ENCODE results near the gene CTTNBP2.

CTTNBP2 gene

GRCh38 chr7:117835016-117835664 is 38.1 kb downstream of the CTTNBP2 start:
- H3K4me3 ChIP-seq = no peak overlapping the region

GRCh38 chr7:117830422-117830954 is 42.8 kb downstream of the CTTNBP2 start:
- Histone ChIP-seq H3K4me1 (peaks cover 0 to 29% (median 7%) of the 10 kb centered on the region in 10 experiments; a peak in 12 of 20 replicates), H3K27ac (no peak overlapping the region; a peak in 1 of 22 replicates), H3K4me3 (no peak overlapping the region), H3K36me3 (no peaks in the 10 kb centered on the region), H3K9me3 (replicated peaks in 1 of 11) (no peaks in the 10 kb centered on the region), H3K9ac (no peak overlapping the region), H4K20me1 (no peaks in the 10 kb centered on the region), H3K27me3 (no peaks in the 10 kb centered on the region), H3K4me2 (peak overlapping the region in 3 of 11 experiments; percentile 3 to 65 (median 60); a peak in 5 of 22 replicates)
- no peak for TF ChIP-seq Cebpa-rat (IDR thresholded peaks at IDR 0.05)

More at GRCh38 chr7:117835016-117835664, 38.1 kb downstream of the CTTNBP2 start:
- H3K4me2 ChIP-seq = peak overlapping the region in 6 of 11 experiments; percentile 9 to 38 (median 14); a peak in 7 of 22 replicates
- no peak overlapping the region for H3K9ac ChIP-seq
- H3K9me3 ChIP-seq (replicated peaks in 1 of 11) = 0 out of 22 replicates have a peak, but pooled peaks cover 0 to 5% (median 0%) of the 10 kb centered on the region in 11 experiments
- peaks cover 6 to 35% (median 11%) of the 10 kb centered on the region in 10 experiments; a peak in 17 of 20 replicates for H3K4me1 ChIP-seq
- H3K27ac ChIP-seq = peak overlapping the region in 2 of 11 experiments; percentile 7 to 8; a peak in 2 of 22 replicates
- no peaks in the 10 kb centered on the region for H3K27me3 ChIP-seq
- H4K20me1 ChIP-seq = no peaks in the 10 kb centered on the region
- TF ChIP-seq Cebpa-rat (IDR thresholded peaks at IDR 0.05) = no peak
- H3K36me3 ChIP-seq = no peaks in the 10 kb centered on the region

GRCh38 chr7:117829450-117830117 is 43.7 kb downstream of the CTTNBP2 start:
- no peaks in the 10 kb centered on the region for H3K27me3 ChIP-seq
- TF ChIP-seq Cebpa-rat (IDR thresholded peaks at IDR 0.05) = no peak
- H4K20me1 ChIP-seq = no peaks in the 10 kb centered on the region
- no peak overlapping the region for H3K27ac ChIP-seq
- H3K4me2 ChIP-seq = no peak overlapping the region
- no peak overlapping the region for H3K4me3 ChIP-seq
- peaks cover 0 to 20% (median 0%) of the 10 kb centered on the region in 10 experiments; a peak in 4 of 20 replicates for H3K4me1 ChIP-seq
- no peak overlapping the region for H3K9ac ChIP-seq
- H3K36me3 ChIP-seq = no peaks in the 10 kb centered on the region
- H3K9me3 ChIP-seq (replicated peaks in 1 of 11) = no peaks in the 10 kb centered on the region

GRCh38 chr7:117828825-117829224 is 44.4 kb downstream of the CTTNBP2 start:
- Histone ChIP-seq H3K9me3 (replicated peaks in 1 of 11) (no peaks in the 10 kb centered on the region), H3K9ac (no peak overlapping the region), H4K20me1 (no peaks in the 10 kb centered on the region), H3K27me3 (no peaks in the 10 kb centered on the region), H3K4me3 (no peak overlapping the region), H3K27ac (no peak overlapping the region), H3K36me3 (no peaks in the 10 kb centered on the region), H3K4me1 (peaks cover 0 to 20% (median 0%) of the 10 kb centered on the region in 10 experiments; a peak in 4 of 20 replicates), H3K4me2 (peak overlapping the region in 1 of 11 experiments; percentile 1; a peak in 1 of 22 replicates)
- no peak for TF ChIP-seq Cebpa-rat (IDR thresholded peaks at IDR 0.05)

- no peaks in the 10 kb centered on the region for H3K27me3 ChIP-seq
- H3K4me2 ChIP-seq = peak overlapping the region in 1 of 11 experiments; percentile 14; a peak in 1 of 22 replicates
- no peak overlapping the region for H3K4me3 ChIP-seq
- H3K9me3 ChIP-seq (replicated peaks in 1 of 11) = no peaks in the 10 kb centered on the region
- H3K36me3 ChIP-seq = no peaks in the 10 kb centered on the region
- no peak for TF ChIP-seq Cebpa-rat (IDR thresholded peaks at IDR 0.05)
- H3K4me1 ChIP-seq = peaks cover 0 to 20% (median 0%) of the 10 kb centered on the region in 10 experiments; a peak in 4 of 20 replicates
- H3K27ac ChIP-seq = no peak overlapping the region
- no peak overlapping the region for H3K9ac ChIP-seq
- no peaks in the 10 kb centered on the region for H4K20me1 ChIP-seq
Observed at GRCh38 chr7:117827862-117828261, 45.4 kb downstream of the CTTNBP2 start.

GRCh38 chr7:117825132-117825531 is 48.1 kb downstream of the CTTNBP2 start:
- Histone ChIP-seq H3K9ac (no peak overlapping the region), H3K4me3 (no peak overlapping the region), H3K27me3 (no peaks in the 10 kb centered on the region), H3K4me2 (no peak overlapping the region), H3K9me3 (replicated peaks in 1 of 11) (no peaks in the 10 kb centered on the region), H3K36me3 (no peaks in the 10 kb centered on the region), H4K20me1 (no peaks in the 10 kb centered on the region), H3K4me1 (peaks cover 0 to 5% (median 0%) of the 10 kb centered on the region in 10 experiments; a peak in 4 of 20 replicates), H3K27ac (no peak overlapping the region)
- no peak for TF ChIP-seq Cebpa-rat (IDR thresholded peaks at IDR 0.05)

- Histone ChIP-seq H3K36me3 (no peaks in the 10 kb centered on the region), H3K27me3 (no peaks in the 10 kb centered on the region), H3K4me2 (no peak overlapping the region), H3K4me1 (peaks cover 0 to under 1% (median 0%) of the 10 kb centered on the region in 10 experiments; a peak in 1 of 20 replicates), H3K9me3 (replicated peaks in 1 of 11) (no peaks in the 10 kb centered on the region), H3K27ac (no peak overlapping the region), H3K4me3 (no peak overlapping the region), H4K20me1 (no peaks in the 10 kb centered on the region), H3K9ac (no peak overlapping the region)
- no peak for TF ChIP-seq Cebpa-rat (IDR thresholded peaks at IDR 0.05)
Observed at GRCh38 chr7:117824592-117824991, 48.6 kb downstream of the CTTNBP2 start.

GRCh38 chr7:117819558-117819957 is 53.7 kb downstream of the CTTNBP2 start:
- H3K36me3 ChIP-seq = no peaks in the 10 kb centered on the region
- H3K9ac ChIP-seq = no peak overlapping the region
- no peak overlapping the region for H3K4me2 ChIP-seq
- no peaks in the 10 kb centered on the region for H3K9me3 ChIP-seq (replicated peaks in 1 of 11)
- H3K27me3 ChIP-seq = no peaks in the 10 kb centered on the region
- no peak overlapping the region for H3K4me3 ChIP-seq
- H4K20me1 ChIP-seq = no peaks in the 10 kb centered on the region
- H3K27ac ChIP-seq = no peak overlapping the region
- H3K4me1 ChIP-seq = peaks cover 0 to 22% (median 0%) of the 10 kb centered on the region in 10 experiments; a peak in 6 of 20 replicates
- no peak for TF ChIP-seq Cebpa-rat (IDR thresholded peaks at IDR 0.05)

- Histone ChIP-seq H3K4me3 (no peak overlapping the region), H3K4me2 (no peak overlapping the region), H3K4me1 (peaks cover 0 to 22% (median 0%) of the 10 kb centered on the region in 10 experiments; a peak in 6 of 20 replicates), H3K27ac (no peak overlapping the region), H3K27me3 (no peaks in the 10 kb centered on the region), H4K20me1 (no peaks in the 10 kb centered on the region), H3K36me3 (no peaks in the 10 kb centered on the region), H3K9ac (no peak overlapping the region), H3K9me3 (replicated peaks in 1 of 11) (no peaks in the 10 kb centered on the region)
- TF ChIP-seq Cebpa-rat (IDR thresholded peaks at IDR 0.05) = no peak
Observed at GRCh38 chr7:117818232-117818631, 55.0 kb downstream of the CTTNBP2 start.

Measured in BLaER1 treated with 17β-estradiol and CSF1 and Interleukin-3, amounts not matched to agents 10 nM and 100 nM (cell line).